T47D (cell line): ENCODE results near the gene R3HDM2.
"Not testable (repeated sequence)": the region's sequence is repeated elsewhere in the genome, so short reads cannot be mapped to it uniquely, and the experiment has no call there.

Experiments used
- DNase-seq, 2 experiments: peaks; one replicate each; pipeline versions ENCODE4 v3.0.0 to v3.0.0-alpha.2; 2011 to 2012; ENCODE audit warnings: low read depth in 1 of 2, low spot score in 1 of 2
- JUND ChIP-seq: IDR thresholded peaks from 2 replicates; pipeline ENCODE4 v1.6.1; 2012; ENCODE audit warnings: low read depth
- in situ Hi-C: cut with HindIII; loops from 2 replicates; pipeline ENCODE4 v1.10.0; 2016; ENCODE audit warnings: low sequenced_read_pairs, low pct_unique_long_range_greater_than_20kb

The R3HDM2 gene

GRCh38 chr12:57455374-57456144, 24.7 kb upstream of the R3HDM2 start:
- no peak for DNase-seq
- in situ Hi-C loops: no loop called here
- no peak for TF ChIP-seq JUND

DNA sequence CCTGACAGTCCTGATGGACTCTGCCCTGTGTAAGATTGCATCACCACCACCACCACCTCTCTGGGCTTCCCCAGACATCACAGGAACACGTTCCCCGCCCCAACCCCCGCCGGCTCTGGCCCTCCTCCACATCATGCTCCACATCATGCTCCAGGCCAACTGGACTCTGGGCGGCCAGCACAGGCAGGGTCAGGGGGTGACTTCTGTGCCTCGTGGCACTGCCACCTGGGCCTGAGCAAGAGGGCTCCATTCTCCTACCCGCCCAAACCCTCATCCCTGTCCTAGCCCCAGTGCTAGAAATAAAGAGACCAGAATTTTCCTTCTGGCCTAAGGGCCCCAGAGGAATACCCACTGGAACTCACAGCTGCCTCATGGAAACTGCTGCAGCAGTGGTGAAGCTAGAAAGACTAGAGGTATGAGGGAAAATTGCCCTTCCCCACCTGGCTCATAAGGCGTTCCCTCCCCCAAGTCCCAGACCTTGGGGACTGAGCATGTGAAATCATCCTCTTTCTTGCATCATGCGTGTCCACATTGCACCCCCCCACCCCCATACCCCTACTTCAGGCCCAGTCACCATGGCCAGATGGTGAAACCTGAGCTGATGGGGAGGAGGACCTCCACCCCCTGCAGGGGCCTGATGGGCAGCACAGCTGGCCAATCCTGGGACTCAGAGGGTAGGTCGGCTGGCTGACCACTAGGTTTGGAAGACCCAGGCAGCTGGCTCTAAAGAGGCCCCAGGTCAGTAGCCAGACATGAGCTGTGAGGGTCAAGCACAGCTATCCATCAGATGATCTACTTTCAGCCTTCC, 23.9 kb upstream of the R3HDM2 start, which contains the start of gene INHBE:
Gene INHBE, plus strand, starts transcription at position 742 of the 808 bp plus-strand sequence. CDS start 230 bp downstream, outside the sequence.
- peak in 1 of 2 experiments; percentile 76 for DNase-seq
- in situ Hi-C loops: no loop called here
- TF ChIP-seq JUND: no peak

- no peak for TF ChIP-seq JUND
- in situ Hi-C loops: no loop called here
- DNase-seq: no peak
Measured at GRCh38 chr12:57454213-57454565, 23.3 kb upstream of the R3HDM2 start.

DNA sequence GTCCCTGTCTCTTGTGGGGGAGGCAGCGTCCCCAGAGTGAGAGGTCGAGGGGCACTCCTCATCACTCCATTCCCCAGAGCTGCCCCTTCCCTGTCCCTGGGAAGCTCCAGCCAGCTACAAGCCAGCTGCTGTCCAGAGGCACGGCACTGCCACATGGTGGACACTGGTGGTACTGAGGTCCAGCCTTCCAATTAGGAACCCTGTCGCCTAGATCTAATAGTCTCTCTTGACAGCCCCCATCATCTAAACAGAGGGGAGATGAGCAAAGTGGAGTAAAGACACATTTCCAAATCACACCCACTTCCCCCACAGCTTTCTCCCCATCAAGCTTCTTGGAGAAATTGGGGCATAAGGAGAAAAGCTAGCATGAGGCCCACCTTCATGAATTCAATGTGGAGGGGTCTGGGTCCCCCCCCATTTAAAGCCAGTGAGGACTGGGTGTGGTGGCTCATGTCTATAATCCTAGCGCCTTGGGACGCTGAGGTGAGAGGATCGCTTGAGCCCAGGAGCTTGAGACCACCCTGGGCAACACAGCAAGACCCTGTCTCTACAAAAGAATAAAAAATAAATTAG, 22.2 kb upstream of the R3HDM2 start:
- in situ Hi-C loops: no loop called here
- peak in 1 of 2 experiments; percentile 79 for DNase-seq
- no peak for TF ChIP-seq JUND

- no peak for TF ChIP-seq JUND
- DNase-seq: no peak
- in situ Hi-C loops: no loop called here
Measured at GRCh38 chr12:57452181-57452936, 21.5 kb upstream of the R3HDM2 start.

- in situ Hi-C loops: no loop called here
- DNase-seq: no peak
- TF ChIP-seq JUND: no peak
Measured at GRCh38 chr12:57451233-57451778, 20.5 kb upstream of the R3HDM2 start.

- no peak for TF ChIP-seq JUND
- in situ Hi-C loops: no loop called here
- no peak for DNase-seq
Measured at GRCh38 chr12:57450057-57450456, 19.2 kb upstream of the R3HDM2 start.

DNA sequence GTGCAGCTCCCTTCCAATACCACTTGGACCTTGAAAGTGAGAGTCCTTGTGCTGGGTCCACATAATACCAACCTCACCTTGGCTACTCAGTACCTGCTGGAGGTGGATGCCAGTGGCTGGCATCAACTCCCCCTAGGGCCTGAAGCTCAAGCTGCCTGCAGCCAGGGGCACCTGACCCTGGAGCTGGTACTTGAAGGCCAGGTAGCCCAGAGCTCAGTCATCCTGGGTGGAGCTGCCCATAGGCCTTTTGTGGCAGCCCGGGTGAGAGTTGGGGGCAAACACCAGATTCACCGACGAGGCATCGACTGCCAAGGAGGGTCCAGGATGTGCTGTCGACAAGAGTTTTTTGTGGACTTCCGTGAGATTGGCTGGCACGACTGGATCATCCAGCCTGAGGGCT, 18.5 kb upstream of the R3HDM2 start:
- TF ChIP-seq JUND: no peak
- in situ Hi-C loops: no loop called here
- no peak for DNase-seq

DNA sequence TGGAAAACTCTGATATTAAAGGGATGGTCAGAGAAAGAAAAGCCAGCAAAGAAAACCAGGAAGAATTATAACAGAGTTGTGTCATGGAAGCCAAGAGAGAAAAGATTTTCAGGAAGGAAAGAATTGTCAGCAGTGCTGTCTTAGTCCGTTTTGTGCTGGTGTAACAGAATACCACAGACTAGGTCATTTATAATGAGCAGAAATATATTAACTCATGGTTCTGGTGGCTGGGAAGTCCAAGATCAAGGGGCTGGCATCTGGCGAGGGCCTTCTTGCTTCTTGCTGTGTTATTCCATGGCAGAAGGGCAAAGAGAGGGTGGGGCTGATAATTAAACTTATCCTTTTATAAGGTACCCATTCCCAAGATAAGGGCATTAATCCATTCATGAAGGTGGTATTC, 17.8 kb upstream of the R3HDM2 start:
- no peak for DNase-seq
- in situ Hi-C loops: no loop called here
- no peak for TF ChIP-seq JUND

- TF ChIP-seq JUND: no peak
- DNase-seq: no peak
- in situ Hi-C loops: no loop called here
Measured at GRCh38 chr12:57446292-57446960, 15.6 kb upstream of the R3HDM2 start.

GRCh38 chr12:57444744-57445143, 13.9 kb upstream of the R3HDM2 start:
- DNase-seq: no peak
- no peak for TF ChIP-seq JUND
- in situ Hi-C loops: no loop called here

DNA sequence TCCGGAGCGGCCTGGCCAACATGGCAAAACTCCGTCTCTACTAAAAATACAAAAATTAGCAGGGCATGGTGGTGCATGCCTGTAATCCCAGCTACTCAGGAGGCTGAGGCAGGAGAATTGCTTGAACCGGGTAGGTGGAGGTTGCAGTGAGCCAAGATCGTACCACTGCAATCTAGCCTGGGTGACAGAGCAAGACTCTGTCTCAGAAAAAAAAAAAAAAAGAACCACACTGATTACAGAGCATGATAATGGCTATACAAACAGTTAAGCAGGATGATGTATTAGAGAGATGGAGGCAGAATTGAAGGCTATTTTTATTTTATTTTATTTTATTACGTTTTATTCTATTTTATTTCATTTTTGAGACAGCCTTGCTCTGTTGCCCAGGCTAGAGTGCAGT, 13.5 kb upstream of the R3HDM2 start:
- DNase-seq, in situ Hi-C loops: not testable (repeated sequence)
